Activated naive CD8-positive, alpha-beta T cell treated with anti-CD3 and anti-CD28 coated beads, Interleukin-2, amount 10 ng/mL, durations not matched to agents 7 days and 5 days (primary cell): ENCODE measurements around the gene RESF1. TPM values are rescaled to one million over a fixed set of nuclear protein-coding genes. Genes with fewer than 3 reads are reported as not detected.

Experiments
- ATAC-seq: fragments of 150-1000 bp; cut with Tn5 transposase; one replicate; pipeline ENCODE4 v1.10.0; 2021; ENCODE audit warnings: low read depth, moderate library complexity
- POLR2A ChIA-PET: fragments of 350-600 bp; sonication (Branson Sonifier 250); formaldehyde crosslinking; loops from one replicate; lab custom pipeline; 2021; ENCODE audit warnings: antibody characterized with exemption; lab: Charles Lee
- DNase-seq: peaks from one replicate; pipeline ENCODE4 v3.0.0; 2021
- H3K27ac Mint-ChIP-seq: one replicate; pipeline ENCODE4 v1.8.0; 2022; ENCODE audit warnings: mild to moderate bottlenecking, mixed read lengths
- H3K27me3 Mint-ChIP-seq: one replicate; pipeline ENCODE4 v1.8.0; 2022; ENCODE audit warnings: mild to moderate bottlenecking, moderate library complexity, mixed read lengths
- H3K36me3 Mint-ChIP-seq: one replicate; pipeline ENCODE4 v1.8.0; 2021; ENCODE audit warnings: mild to moderate bottlenecking, mixed read lengths
- H3K4me1 Mint-ChIP-seq: one replicate; pipeline ENCODE4 v1.8.0; 2021; ENCODE audit warnings: mixed read lengths
- H3K4me3 Mint-ChIP-seq: one replicate; pipeline ENCODE4 v1.8.0; 2022; ENCODE audit warnings: mild to moderate bottlenecking, moderate library complexity, mixed read lengths
- H3K9me3 Mint-ChIP-seq: one replicate; pipeline ENCODE4 v1.8.0; 2021; ENCODE audit warnings: mixed read lengths
- total RNA-seq, 2 experiments: library from RNA; stranded (reverse); gene quantifications; one replicate each; pipeline ENCODE4 v1.2.3, GENCODE V29; 2021

RESF1 gene
- total RNA-seq, 2 experiments from 2014 or later: 252 to 261 TPM

DNA sequence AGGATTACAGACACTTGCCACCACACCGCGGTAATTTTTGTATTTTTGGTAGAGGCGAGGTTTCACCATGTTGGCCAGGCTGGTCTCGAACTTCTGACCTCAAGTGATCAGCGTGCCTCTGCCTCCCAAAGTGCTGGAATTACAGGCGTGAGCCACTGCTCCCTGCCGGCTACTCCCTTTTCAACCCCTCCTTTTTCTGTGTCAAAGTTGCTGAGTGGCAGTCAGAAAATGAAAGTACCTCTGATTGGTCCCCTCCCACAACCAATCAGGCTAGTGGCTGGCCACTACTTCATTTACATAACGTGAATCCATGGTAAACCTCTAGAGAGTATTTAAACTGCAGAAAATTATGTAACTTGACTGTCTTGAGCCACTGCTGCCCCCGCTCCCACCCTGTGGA lies 5.9 kb downstream of the RESF1 start:
- POLR2A ChIA-PET: interaction anchor here (0.7 to 1.4 kb wide), 4 partner anchors 33 to 306 kb away, joined by 3 to 6 read pairs (median 4); partner anchors contain the start of gene ETFBKMT
- DNase-seq (peak; percentile 49), ATAC-seq (peak; percentile 48)
- H3K36me3 Mint-ChIP-seq: peaks cover 72% of the 10 kb centered on the region
- H3K4me1 Mint-ChIP-seq: peaks cover 70% of the 10 kb centered on the region
- H3K9me3 Mint-ChIP-seq: peaks cover 4% of the 10 kb centered on the region
- peak overlapping the region; percentile 83 for H3K27ac Mint-ChIP-seq
- H3K4me3 Mint-ChIP-seq: peak overlapping the region; percentile 80
- H3K27me3 Mint-ChIP-seq: no peaks in the 10 kb centered on the region

DNA sequence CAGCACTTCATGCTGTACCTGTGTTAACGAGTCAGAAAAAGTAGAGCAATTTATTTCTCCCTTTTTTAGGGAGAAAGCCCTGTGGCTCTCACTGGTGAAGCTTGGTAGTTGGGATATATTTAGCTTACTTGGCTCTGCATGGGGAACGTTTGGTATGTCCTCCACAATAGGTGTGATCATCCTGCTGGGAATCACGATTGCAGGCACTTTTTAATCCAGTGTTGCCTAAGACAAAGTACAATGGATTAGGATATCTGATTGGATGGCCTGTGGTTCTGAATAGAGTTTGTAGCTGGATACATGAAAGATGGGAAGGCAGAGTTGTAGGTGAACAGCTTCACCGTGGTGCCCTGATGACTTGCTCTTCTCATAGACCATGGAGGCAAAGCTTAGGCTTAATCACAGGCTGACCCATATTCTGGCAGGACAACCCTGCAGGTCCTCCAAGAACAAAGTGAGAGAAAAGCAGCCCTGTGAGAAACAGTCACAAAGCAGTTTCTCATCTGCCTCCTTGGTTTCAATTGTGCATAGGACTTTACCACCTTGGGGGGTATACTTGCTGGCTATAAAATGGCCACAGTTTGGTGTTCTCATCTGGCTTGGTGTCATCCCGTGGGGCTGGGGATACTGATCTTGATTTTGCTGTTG lies 7.5 kb downstream of the RESF1 start:
- H3K36me3 Mint-ChIP-seq: peaks cover 75% of the 10 kb centered on the region
- H3K9me3 Mint-ChIP-seq: peaks cover 12% of the 10 kb centered on the region
- no peaks in the 10 kb centered on the region for H3K27me3 Mint-ChIP-seq

DNA sequence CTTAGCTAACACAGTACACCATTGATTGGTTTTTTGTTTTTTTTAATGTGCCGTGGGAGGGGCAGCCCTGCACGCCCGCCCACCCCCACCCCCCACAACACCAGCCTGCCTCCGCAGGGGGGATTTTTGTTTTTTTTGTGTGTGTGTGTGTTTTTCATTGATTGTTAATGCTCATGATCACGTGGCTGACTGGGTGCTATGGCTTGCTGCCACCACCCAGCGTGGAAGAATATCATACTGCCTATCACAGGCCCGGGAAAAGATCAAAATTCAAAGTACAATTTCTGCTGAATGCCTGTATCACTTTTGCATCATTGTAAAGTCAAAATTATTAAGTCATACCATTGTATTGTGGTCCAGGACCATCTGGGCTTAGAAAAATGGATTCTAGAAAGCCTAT lies 8.3 kb downstream of the RESF1 start:
- POLR2A ChIA-PET: interaction anchor here (1.0 kb wide), 1 partner anchor 8 kb away, joined by 3 read pairs; the partner anchor contains the start of gene RESF1
- peaks cover 14% of the 10 kb centered on the region for H3K9me3 Mint-ChIP-seq

More for the DNA sequence above, 7.5 kb downstream of the RESF1 start:
- H3K4me3 Mint-ChIP-seq: peak overlapping the region; percentile 80
- peaks cover 66% of the 10 kb centered on the region for H3K4me1 Mint-ChIP-seq
- POLR2A ChIA-PET: interaction anchor here (0.5 to 1.8 kb wide), 9 partner anchors 9 to 625 kb away, joined by 3 to 6 read pairs (median 3); partner anchors contain the start of gene AMN1
- no peak for DNase-seq
- H3K27ac Mint-ChIP-seq: peak overlapping the region; percentile 83
- ATAC-seq: peak; percentile 15

DNA sequence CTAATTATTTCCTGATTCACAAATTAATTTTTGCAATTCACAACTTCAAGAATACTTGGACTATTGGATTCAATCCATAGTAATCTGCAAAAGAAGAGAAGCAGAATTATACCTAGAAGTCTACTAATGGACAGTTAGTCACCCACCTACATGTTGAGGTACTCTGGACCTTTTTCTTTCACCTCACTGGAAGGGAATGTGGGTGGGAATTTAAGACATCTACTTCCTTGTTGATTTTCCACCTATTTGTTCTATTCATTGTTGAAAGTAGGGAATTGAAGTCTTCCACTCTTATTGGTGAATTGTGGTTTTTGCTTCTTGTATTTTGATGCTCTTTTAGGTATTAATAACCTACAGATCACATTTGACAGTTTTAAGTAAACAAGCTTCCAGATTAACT lies 11.0 kb downstream of the RESF1 start:
- Mint-ChIP-seq H3K4me1 (peaks cover 34% of the 10 kb centered on the region), H3K4me3 (no peak overlapping the region), H3K27ac (no peak overlapping the region), H3K27me3 (no peaks in the 10 kb centered on the region), H3K36me3 (peaks cover 77% of the 10 kb centered on the region), H3K9me3 (peaks cover 26% of the 10 kb centered on the region)
- no peak for ATAC-seq
- no peak for DNase-seq
- POLR2A ChIA-PET: interaction anchor here (0.5 to 0.6 kb wide), 2 partner anchors 8 to 19 kb away, joined by 3 read pairs; no protein-coding TSS in a partner anchor

More for the DNA sequence above, 8.3 kb downstream of the RESF1 start:
- DNase-seq (no peak), ATAC-seq (no peak)
- peak overlapping the region; percentile 75 for H3K4me3 Mint-ChIP-seq
- H3K36me3 Mint-ChIP-seq: peaks cover 76% of the 10 kb centered on the region
- H3K4me1 Mint-ChIP-seq: peaks cover 58% of the 10 kb centered on the region
- H3K27ac Mint-ChIP-seq: peak overlapping the region; percentile 86
- H3K27me3 Mint-ChIP-seq: no peaks in the 10 kb centered on the region

DNA sequence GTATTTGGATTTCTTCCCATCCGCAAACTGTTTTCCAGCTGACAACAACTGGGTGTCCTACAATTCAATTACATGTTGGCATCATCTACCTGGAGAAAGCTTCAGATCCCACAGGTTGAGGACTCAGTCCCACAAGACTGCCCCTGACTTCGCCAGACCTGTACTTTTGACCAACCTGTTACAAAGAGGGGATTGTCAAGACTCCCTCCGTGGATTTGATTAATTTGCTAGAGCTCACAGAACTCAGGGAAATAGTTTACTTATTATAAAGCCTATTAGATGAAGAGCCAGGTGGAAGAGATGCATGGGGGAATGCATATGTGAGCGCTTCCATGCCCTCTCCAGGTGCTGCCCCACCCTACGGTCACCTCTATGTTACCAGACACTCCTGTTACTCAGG lies 14.6 kb downstream of the RESF1 start:
- Mint-ChIP-seq H3K4me3 (no peak overlapping the region), H3K27me3 (no peaks in the 10 kb centered on the region), H3K36me3 (peaks cover 95% of the 10 kb centered on the region), H3K9me3 (peaks cover 40% of the 10 kb centered on the region), H3K27ac (no peak overlapping the region), H3K4me1 (peaks cover 8% of the 10 kb centered on the region)
- ATAC-seq (no peak), DNase-seq (no peak)
- POLR2A ChIA-PET: no interaction called here

DNA sequence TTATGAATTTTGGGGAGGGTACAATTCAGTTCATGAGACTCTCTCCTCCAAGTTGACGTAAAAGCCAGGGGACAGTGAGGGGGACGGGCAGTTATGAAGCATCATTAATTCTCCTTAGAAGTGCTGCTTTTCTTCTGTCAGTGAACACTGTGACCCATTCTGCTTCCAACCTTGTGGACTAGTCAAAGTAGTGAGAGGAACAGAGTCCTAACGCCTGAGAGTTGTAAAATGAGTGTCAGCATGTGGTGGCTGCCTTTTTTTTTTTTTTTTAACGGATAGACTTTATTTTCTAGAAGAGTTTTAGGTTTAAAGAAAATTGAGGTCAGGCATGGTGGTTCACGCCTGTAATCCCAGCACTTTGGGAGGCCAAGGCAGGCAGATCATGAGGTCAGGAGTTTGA lies 15.5 kb downstream of the RESF1 start:
- H3K27me3 Mint-ChIP-seq: no peaks in the 10 kb centered on the region
- POLR2A ChIA-PET: interaction anchor here (0.8 kb wide), 1 partner anchor 8 kb away, joined by 3 read pairs; no protein-coding TSS in a partner anchor
- ATAC-seq: no peak
- no peak overlapping the region for H3K4me3 Mint-ChIP-seq
- no peak overlapping the region for H3K27ac Mint-ChIP-seq
- no peak for DNase-seq
- peaks cover 40% of the 10 kb centered on the region for H3K9me3 Mint-ChIP-seq
- H3K4me1 Mint-ChIP-seq: peaks cover 3% of the 10 kb centered on the region
- H3K36me3 Mint-ChIP-seq: peaks cover 95% of the 10 kb centered on the region

DNA sequence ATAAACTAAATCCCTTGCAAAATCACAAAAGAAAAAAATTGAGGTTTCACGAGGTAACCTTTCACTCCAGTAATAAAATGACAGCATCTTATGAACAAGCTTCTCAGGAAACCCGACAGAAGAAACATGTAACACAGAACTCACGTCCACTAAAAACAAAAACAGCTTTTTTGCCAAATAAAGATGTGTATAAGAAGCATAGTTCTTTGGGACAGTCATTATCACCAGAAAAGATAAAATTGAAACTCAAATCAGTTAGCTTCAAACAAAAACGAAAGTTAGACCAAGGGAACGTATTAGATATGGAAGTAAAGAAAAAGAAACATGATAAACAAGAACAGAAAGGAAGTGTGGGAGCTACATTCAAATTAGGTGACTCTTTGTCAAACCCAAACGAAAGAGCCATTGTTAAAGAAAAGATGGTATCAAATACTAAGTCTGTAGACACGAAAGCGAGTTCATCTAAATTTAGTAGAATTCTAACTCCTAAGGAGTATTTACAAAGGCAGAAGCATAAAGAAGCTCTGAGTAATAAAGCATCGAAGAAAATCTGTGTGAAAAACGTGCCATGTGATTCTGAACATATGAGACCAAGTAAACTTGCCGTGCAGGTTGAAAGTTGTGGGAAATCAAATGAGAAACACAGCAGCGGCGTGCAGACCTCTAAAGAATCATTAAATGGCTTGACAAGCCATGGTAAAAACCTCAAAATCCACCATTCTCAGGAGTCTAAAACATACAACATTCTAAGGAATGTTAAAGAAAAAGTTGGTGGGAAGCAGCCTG lies 25.8 kb downstream of the RESF1 start:
- no peaks in the 10 kb centered on the region for H3K27me3 Mint-ChIP-seq
- H3K36me3 Mint-ChIP-seq: peaks cover 95% of the 10 kb centered on the region
- POLR2A ChIA-PET: interaction anchor here (0.6 kb wide), 1 partner anchor 41 kb away, joined by 5 read pairs; no protein-coding TSS in a partner anchor
- ATAC-seq (no peak), DNase-seq (no peak)
- peak overlapping the region; percentile 24 for H3K27ac Mint-ChIP-seq
- no peak overlapping the region for H3K4me3 Mint-ChIP-seq
- peaks cover 19% of the 10 kb centered on the region for H3K4me1 Mint-ChIP-seq
- peaks cover 50% of the 10 kb centered on the region for H3K9me3 Mint-ChIP-seq

DNA sequence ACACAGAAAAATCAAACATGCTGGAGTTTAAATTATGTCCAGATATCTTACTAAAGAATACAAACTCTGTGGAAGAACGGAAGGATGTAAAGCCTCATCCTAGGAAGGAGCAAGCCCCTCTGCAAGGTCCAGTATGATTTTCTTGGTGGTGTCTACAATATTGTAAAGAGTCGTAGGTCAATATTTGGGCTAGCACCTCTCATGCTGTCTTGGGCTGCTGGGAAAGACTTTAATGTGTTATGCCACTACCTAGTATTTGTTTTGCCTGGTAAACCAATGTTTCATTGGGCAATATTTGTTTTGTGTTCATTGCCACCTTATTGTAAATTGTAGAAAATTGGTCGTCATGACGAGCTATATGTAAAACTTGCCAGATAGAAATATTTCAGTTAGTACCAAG lies 26.6 kb downstream of the RESF1 start:
- Mint-ChIP-seq H3K36me3 (peaks cover 95% of the 10 kb centered on the region), H3K9me3 (peaks cover 51% of the 10 kb centered on the region), H3K27ac (peak overlapping the region; percentile 32), H3K4me1 (peaks cover 26% of the 10 kb centered on the region), H3K4me3 (no peak overlapping the region), H3K27me3 (no peaks in the 10 kb centered on the region)
- no peak for ATAC-seq
- POLR2A ChIA-PET: no interaction called here
- no peak for DNase-seq

DNA sequence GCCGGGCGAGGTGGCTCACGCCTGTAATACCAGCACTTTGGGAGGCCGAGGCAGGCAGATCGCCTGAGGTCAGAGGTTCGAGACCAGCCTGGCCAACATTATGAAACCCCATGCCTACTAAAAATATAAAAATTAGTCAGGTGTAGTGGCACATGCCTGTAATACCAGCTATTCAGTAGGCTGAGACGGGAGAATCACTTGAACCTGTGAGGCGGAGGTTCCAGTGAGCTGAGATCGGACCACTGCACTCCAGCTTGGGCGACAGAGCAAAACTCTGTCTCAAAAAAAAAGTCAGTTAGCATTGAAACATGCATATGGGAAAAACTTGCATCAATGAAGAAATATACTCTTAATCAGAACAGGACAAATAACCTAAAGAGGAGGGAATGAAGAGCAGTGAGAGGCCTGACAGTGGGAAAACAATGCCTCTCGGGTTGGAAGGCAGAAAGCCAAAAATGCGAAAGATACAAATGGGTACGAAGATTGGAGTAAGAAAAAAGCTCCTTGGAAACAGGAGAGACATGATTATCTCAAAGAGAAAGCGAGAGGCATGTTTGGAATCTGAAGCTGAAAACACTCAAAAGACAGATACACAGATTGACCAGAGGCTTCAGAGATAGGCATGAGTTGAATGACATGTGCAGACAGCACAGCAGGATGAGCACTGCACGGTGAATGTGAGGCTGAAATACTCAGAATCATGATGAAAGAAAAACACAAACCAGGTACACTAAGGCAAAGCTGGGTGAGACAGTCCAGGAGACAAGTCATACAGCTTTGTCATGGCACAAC lies 30.6 kb downstream of the RESF1 start:
- Mint-ChIP-seq H3K27ac (peak overlapping the region; percentile 93), H3K27me3 (no peaks in the 10 kb centered on the region), H3K36me3 (peaks cover 83% of the 10 kb centered on the region), H3K4me1 (peaks cover 32% of the 10 kb centered on the region), H3K9me3 (peaks cover 26% of the 10 kb centered on the region), H3K4me3 (peak overlapping the region; percentile 61)
- no peak for DNase-seq
- POLR2A ChIA-PET: interaction anchor here (0.6 to 1.3 kb wide), 5 partner anchors 16 to 256 kb away, joined by 3 to 7 read pairs (median 4); no protein-coding TSS in a partner anchor
- no peak for ATAC-seq

DNA sequence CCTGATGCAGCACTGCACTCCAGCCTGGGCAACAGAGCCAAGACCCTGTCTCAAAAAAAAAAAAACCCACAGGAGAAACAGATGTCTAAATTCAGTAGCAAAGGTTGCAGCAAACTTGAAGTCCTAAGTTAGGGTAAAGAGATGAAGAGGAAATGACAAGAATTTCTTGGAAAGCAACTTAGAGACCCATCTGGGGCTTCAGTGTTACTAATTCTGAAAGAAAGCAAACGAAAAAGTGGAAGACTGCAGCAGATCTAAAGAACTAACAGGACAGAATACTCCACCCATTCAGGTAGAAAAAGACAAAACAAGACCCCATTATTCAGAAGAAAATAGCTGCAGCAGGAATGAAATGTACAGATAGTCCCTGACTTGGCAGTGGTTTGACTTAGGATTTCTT lies 31.9 kb downstream of the RESF1 start:
- Mint-ChIP-seq H3K4me1 (peaks cover 29% of the 10 kb centered on the region), H3K27me3 (no peaks in the 10 kb centered on the region), H3K36me3 (peaks cover 76% of the 10 kb centered on the region), H3K27ac (peak overlapping the region; percentile 93), H3K4me3 (peak overlapping the region; percentile 73), H3K9me3 (peaks cover 14% of the 10 kb centered on the region)
- POLR2A ChIA-PET: interaction anchor here (1.3 kb wide), 2 partner anchors 10 to 13 kb away, joined by 7 read pairs; no protein-coding TSS in a partner anchor
- ATAC-seq: peak; percentile 74
- no peak for DNase-seq

DNA sequence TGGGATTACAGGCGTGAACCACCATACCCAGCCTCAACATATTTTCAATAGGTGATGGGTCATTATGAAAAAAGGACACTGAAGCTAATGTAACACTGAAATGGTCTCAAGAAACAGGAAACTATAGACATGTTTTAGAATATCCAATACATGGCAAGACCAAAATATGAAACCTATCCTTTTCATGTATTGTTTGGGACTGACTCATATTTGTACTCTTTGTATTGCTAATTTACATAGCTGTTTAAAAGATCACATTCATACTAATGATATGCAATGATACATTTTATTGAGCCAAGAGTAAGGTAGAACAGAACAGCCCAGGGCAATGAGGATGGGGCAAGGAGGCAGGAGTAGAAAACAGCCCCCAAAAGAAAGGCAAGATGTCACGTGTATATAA lies 32.6 kb downstream of the RESF1 start:
- H3K9me3 Mint-ChIP-seq: peaks cover 9% of the 10 kb centered on the region
- peak overlapping the region; percentile 73 for H3K4me3 Mint-ChIP-seq
- POLR2A ChIA-PET: interaction anchor here (0.5 to 1.3 kb wide), 4 partner anchors 9 to 32 kb away, joined by 3 to 7 read pairs (median 6); no protein-coding TSS in a partner anchor
- H3K27ac Mint-ChIP-seq: peak overlapping the region; percentile 93
- no peaks in the 10 kb centered on the region for H3K27me3 Mint-ChIP-seq
- H3K36me3 Mint-ChIP-seq: peaks cover 74% of the 10 kb centered on the region
- H3K4me1 Mint-ChIP-seq: peaks cover 29% of the 10 kb centered on the region
- DNase-seq: no peak
- ATAC-seq: peak; percentile 20

DNA sequence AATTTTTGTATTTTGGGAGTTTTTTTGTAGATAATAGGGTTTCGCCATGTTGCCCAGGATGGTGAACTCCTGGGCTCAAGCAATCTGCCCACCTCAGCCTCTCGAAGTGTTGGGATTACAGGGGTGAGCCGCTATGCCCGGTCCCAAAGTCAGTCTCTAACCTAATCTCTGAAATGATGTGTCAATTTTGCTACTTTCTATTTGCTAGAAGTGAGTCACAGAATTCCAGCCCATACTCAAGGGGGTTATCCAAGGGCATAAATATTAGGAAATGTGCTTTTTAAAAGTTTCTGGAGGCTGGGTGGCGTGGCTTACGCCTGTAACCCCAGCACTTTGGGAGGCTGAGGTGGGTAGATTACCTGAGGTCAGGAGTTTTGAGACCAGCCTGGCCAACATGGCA lies 40.5 kb downstream of the RESF1 start:
- H3K27ac Mint-ChIP-seq: no peak overlapping the region
- H3K27me3 Mint-ChIP-seq: no peaks in the 10 kb centered on the region
- no peaks in the 10 kb centered on the region for H3K4me1 Mint-ChIP-seq
- H3K9me3 Mint-ChIP-seq: no peaks in the 10 kb centered on the region
- no peak overlapping the region for H3K4me3 Mint-ChIP-seq
- DNase-seq (no peak), ATAC-seq (no peak)
- H3K36me3 Mint-ChIP-seq: peaks cover 44% of the 10 kb centered on the region
- POLR2A ChIA-PET: no interaction called here
